ENCODE data around the gene UBE3A. TPM values are rescaled to one million over a fixed set of nuclear protein-coding genes. Genes with fewer than 3 reads are reported as not detected.

Gene UBE3A
- total RNA-seq, 2 experiments from 2014 or later, result 87.7 to 92.2 TPM

GRCh38 chr15:25436707-25437106 is 2.1 kb downstream of the UBE3A start:
- POLR2A ChIA-PET, result no interaction called here
- Mint-ChIP-seq H3K4me3 (peak overlapping the region; percentile 92), H3K36me3 (ENCODE audit: low read depth) (peaks cover 33% of the 10 kb centered on the region), H3K4me1 (ENCODE audit: low read depth) (peaks cover 30% of the 10 kb centered on the region), H3K9me3 (ENCODE audit: insufficient read depth) (no peaks in the 10 kb centered on the region), H3K27me3 (ENCODE audit: low read depth) (no peaks in the 10 kb centered on the region), H3K27ac (no peak overlapping the region)
- no peak for ATAC-seq
- DNase-seq, result no peak
- CTCF ChIA-PET, result interaction anchor here (1.0 kb wide), 1 partner anchor 13 kb away, joined by 4 read pairs; no protein-coding TSS in a partner anchor

DNA sequence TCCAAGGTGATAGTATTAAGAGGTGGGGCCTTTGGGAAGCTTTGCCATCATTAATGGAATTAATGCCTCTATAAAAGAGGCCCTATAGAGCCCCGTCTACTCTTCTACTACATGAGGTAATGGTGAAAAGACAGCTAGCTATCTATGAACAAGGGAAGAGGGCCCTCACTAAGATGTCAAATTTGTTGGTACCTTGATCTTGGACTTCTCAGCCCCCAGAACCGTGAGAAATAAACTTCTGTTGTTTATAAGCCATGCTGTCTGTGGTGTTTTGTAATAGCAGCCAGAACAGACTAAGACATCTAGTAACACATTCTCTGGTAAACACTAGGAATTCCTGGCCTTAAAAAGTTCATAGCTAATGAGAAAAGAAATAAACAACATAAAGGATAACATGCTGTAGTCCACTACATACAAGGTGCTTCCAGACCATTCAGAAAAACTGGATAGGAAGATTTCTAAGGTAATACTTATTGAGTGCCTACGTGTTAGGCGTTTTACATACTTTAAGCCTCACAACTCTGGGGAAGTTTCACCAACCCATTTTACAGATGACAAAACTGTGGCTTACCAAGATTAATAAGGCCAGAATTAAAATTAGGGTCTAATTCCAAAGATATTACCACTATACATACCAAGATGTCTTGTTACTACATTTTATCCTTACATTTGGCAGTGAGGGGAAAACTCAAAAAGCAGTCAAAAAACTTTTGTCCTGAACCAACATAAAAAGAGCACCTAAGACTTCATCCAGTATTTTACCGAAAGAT is 3.2 kb downstream of the UBE3A start:
- Mint-ChIP-seq H3K27me3 (ENCODE audit: low read depth) (no peaks in the 10 kb centered on the region), H3K4me3 (no peak overlapping the region), H3K9me3 (ENCODE audit: insufficient read depth) (no peaks in the 10 kb centered on the region), H3K4me1 (ENCODE audit: low read depth) (peaks cover 31% of the 10 kb centered on the region), H3K36me3 (ENCODE audit: low read depth) (peaks cover 38% of the 10 kb centered on the region), H3K27ac (no peak overlapping the region)
- CTCF ChIA-PET, result interaction anchor here (1.3 kb wide), 1 partner anchor 9 kb away, joined by 4 read pairs; no protein-coding TSS in a partner anchor
- POLR2A ChIA-PET, result no interaction called here
- no peak for DNase-seq
- no peak for ATAC-seq

GRCh38 chr15:25433118-25433865 is 5.5 kb downstream of the UBE3A start:
- no peak for ATAC-seq
- peaks cover 33% of the 10 kb centered on the region for H3K4me1 Mint-ChIP-seq (ENCODE audit: low read depth)
- H3K36me3 Mint-ChIP-seq (ENCODE audit: low read depth), result peaks cover 42% of the 10 kb centered on the region
- H3K9me3 Mint-ChIP-seq (ENCODE audit: insufficient read depth), result no peaks in the 10 kb centered on the region
- H3K27ac Mint-ChIP-seq, result no peak overlapping the region
- H3K4me3 Mint-ChIP-seq, result no peak overlapping the region
- DNase-seq, result no peak
- CTCF ChIA-PET, result interaction anchor here (0.7 kb wide), 1 partner anchor 11 kb away, joined by 3 read pairs; no protein-coding TSS in a partner anchor
- POLR2A ChIA-PET, result no interaction called here
- H3K27me3 Mint-ChIP-seq (ENCODE audit: low read depth), result no peaks in the 10 kb centered on the region

DNA sequence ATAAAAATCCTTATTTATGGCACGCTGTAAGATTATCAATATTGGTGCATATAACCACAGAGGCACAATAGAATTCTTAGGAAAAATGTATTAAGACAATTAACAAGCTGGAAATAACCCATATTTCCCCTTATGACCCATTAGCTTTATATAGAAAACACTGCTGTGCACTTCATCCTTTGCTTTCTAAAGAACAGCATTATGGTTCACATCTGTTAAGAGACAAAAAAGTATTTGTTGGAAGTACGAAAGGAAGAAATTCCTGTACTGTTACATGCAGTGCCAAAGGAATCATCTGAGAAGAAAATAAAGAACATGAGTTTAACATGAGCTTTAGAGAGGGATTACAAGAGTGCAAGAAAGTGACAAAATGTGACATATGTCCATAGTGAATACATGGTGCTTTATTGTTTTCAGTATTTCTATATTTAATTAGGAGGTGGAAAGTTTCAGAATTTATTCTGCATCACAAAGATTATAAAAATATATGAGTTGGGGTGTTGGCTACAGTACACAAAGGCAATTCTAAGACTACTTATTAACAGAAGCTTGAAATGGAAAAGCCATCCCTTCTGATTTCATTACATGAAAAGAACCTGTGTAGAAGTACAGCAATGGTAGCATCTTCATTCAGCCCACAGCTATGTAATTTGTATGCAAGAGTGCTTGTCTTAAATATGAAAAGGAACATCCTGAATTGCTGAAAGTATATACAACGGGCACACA is 6.8 kb downstream of the UBE3A start:
- Mint-ChIP-seq H3K9me3 (ENCODE audit: insufficient read depth) (no peaks in the 10 kb centered on the region), H3K27me3 (ENCODE audit: low read depth) (no peaks in the 10 kb centered on the region), H3K4me1 (ENCODE audit: low read depth) (peaks cover 35% of the 10 kb centered on the region), H3K36me3 (ENCODE audit: low read depth) (peaks cover 45% of the 10 kb centered on the region), H3K4me3 (no peak overlapping the region), H3K27ac (no peak overlapping the region)
- ChIA-PET POLR2A (interaction anchor here (1.0 kb wide), 1 partner anchor 21 kb away, joined by 4 read pairs; no protein-coding TSS in a partner anchor), CTCF (no interaction called here)
- no peak for DNase-seq
- ATAC-seq, result no peak

DNA sequence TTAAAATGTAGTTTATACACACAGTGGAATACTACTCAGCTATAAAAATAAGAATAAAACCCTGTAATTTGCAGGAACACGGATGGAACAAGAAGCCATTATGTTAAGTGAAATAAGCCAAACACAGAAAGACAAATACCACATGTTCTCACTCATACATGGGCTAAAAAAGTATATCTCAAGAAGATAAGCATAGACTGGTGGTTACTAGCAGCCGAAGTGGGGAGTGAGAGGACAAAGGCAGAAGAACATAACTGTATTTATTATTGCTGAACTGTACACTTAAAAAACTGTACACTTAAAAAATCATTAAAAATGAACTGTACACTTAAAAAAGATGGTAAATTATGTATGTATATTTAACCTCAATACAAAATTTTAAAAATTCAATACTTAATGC is 11.0 kb downstream of the UBE3A start:
- ATAC-seq (no peak), DNase-seq (no peak)
- H3K4me3 Mint-ChIP-seq, result no peak overlapping the region
- H3K9me3 Mint-ChIP-seq (ENCODE audit: insufficient read depth), result no peaks in the 10 kb centered on the region
- no peaks in the 10 kb centered on the region for H3K27me3 Mint-ChIP-seq (ENCODE audit: low read depth)
- ChIA-PET POLR2A (no interaction called here), CTCF (no interaction called here)
- peaks cover 45% of the 10 kb centered on the region for H3K36me3 Mint-ChIP-seq (ENCODE audit: low read depth)
- peaks cover 20% of the 10 kb centered on the region for H3K4me1 Mint-ChIP-seq (ENCODE audit: low read depth)
- H3K27ac Mint-ChIP-seq, result no peak overlapping the region

DNA sequence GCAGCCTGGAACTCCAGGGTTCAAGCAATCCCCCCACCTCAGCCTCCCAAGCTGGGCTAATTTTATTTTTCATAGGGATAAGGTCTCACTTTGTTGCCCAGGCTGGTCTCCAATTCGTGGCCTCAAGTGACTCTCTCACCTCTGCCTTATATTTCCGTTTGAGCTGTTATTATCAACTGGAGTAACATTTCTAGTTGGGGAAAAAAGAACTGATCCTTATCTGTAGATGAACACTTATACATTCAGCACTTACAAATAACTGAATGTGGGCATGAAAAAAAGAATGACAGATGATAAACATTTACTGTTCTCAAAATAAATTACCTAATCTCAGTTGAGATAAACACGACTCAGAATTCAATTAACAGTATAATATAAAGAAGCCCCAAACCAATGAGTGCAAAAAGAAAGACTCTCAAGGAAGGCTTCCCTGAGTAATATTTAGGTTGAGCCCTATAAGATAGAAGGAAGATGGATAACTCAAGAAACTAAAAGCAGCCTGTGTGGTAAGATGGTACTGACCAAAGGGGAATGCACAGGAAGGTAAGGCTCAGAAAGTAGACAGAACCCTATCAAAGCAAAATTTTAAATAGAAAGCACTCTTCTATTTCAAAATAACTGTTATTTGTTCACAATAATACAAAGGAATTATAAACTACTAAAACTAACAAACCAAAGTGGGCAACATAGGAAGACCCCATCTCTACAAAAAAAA is 11.8 kb downstream of the UBE3A start:
- CTCF ChIA-PET, result interaction anchor here (0.7 to 1.1 kb wide), 2 partner anchors 8 to 570 kb away, joined by 3 to 4 read pairs; no protein-coding TSS in a partner anchor
- no peak overlapping the region for H3K4me3 Mint-ChIP-seq
- ATAC-seq (no peak), DNase-seq (no peak)
- H3K36me3 Mint-ChIP-seq (ENCODE audit: low read depth), result peaks cover 42% of the 10 kb centered on the region
- H3K27me3 Mint-ChIP-seq (ENCODE audit: low read depth), result no peaks in the 10 kb centered on the region
- peaks cover 20% of the 10 kb centered on the region for H3K4me1 Mint-ChIP-seq (ENCODE audit: low read depth)
- POLR2A ChIA-PET, result no interaction called here
- no peaks in the 10 kb centered on the region for H3K9me3 Mint-ChIP-seq (ENCODE audit: insufficient read depth)
- H3K27ac Mint-ChIP-seq, result no peak overlapping the region

DNA sequence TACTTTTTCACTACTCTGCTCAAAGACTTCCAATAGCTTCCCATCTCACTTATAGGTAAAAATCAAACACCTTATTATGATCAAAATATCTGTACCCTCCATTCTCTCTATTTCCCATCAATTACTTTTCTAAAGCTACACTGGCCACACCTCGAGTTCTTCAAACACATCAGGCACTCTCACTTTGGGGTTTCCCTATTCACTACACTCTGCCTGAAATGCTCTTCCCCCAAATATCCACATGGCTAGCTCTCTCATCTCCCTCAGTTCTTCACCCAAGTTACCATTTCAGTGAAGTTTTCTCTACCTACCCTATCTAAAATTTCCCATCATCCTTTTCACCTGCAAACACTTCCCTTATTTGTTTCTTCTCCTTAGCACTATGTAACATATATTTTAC is 14.8 kb downstream of the UBE3A start:
- Mint-ChIP-seq H3K9me3 (ENCODE audit: insufficient read depth) (peaks cover 10% of the 10 kb centered on the region), H3K36me3 (ENCODE audit: low read depth) (peaks cover 55% of the 10 kb centered on the region), H3K27me3 (ENCODE audit: low read depth) (no peaks in the 10 kb centered on the region), H3K27ac (no peak overlapping the region), H3K4me3 (no peak overlapping the region), H3K4me1 (ENCODE audit: low read depth) (peaks cover 19% of the 10 kb centered on the region)
- DNase-seq (no peak), ATAC-seq (no peak)
- CTCF ChIA-PET, result interaction anchor here (0.9 kb wide), 1 partner anchor 13 kb away, joined by 4 read pairs; no protein-coding TSS in a partner anchor
- POLR2A ChIA-PET, result no interaction called here

GRCh38 chr15:25422021-25422420 is 16.8 kb downstream of the UBE3A start:
- peaks cover 17% of the 10 kb centered on the region for H3K4me1 Mint-ChIP-seq (ENCODE audit: low read depth)
- ChIA-PET POLR2A (no interaction called here), CTCF (interaction anchor here (1.2 kb wide), 1 partner anchor 12 kb away, joined by 3 read pairs; no protein-coding TSS in a partner anchor)
- no peak for ATAC-seq
- peaks cover 10% of the 10 kb centered on the region for H3K9me3 Mint-ChIP-seq (ENCODE audit: insufficient read depth)
- H3K27me3 Mint-ChIP-seq (ENCODE audit: low read depth), result no peaks in the 10 kb centered on the region
- DNase-seq, result no peak
- H3K36me3 Mint-ChIP-seq (ENCODE audit: low read depth), result peaks cover 63% of the 10 kb centered on the region
- H3K4me3 Mint-ChIP-seq, result no peak overlapping the region
- no peak overlapping the region for H3K27ac Mint-ChIP-seq

DNA sequence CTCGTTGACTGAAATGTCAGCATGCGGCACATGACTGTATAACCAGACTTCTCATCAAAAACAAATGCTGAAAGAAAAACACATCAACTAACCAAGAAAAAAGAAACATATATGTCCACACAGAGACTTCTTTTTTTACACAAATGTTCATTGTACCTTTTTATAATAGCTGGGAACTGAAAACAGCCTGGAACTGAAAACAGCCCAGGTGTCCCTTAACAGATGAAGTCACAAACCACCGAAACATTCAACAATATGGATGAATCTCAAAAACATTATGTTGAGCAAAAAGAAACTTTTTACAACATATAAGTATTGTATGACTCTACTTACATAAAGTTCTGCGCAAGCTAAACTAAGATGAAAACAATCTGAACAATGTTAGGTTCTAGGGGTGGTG is 20.6 kb downstream of the UBE3A start:
- no peak overlapping the region for H3K27ac Mint-ChIP-seq
- peaks cover 69% of the 10 kb centered on the region for H3K36me3 Mint-ChIP-seq (ENCODE audit: low read depth)
- H3K9me3 Mint-ChIP-seq (ENCODE audit: insufficient read depth), result peaks cover 19% of the 10 kb centered on the region
- H3K27me3 Mint-ChIP-seq (ENCODE audit: low read depth), result no peaks in the 10 kb centered on the region
- H3K4me3 Mint-ChIP-seq, result no peak overlapping the region
- DNase-seq, result no peak
- POLR2A ChIA-PET, result no interaction called here
- CTCF ChIA-PET, result no interaction called here
- ATAC-seq, result no peak
- H3K4me1 Mint-ChIP-seq (ENCODE audit: low read depth), result peaks cover 18% of the 10 kb centered on the region

DNA sequence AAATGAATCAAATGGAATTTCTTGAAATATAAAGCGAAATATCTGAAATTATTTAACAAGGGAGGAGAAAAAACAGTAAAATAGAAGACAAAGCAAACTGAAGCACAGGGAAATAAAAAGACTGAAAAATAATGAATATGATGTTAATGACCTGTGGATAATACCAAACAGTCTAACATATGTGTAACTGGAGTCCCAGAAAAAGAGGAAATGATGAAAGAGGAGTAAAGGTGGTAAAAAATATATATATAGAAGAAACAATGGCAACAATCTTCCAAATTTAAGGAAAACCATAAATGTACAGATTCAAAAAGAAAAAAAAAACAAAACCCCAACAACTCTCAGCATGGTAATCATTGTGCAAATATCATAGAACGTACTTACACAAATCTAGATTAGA is 21.2 kb downstream of the UBE3A start:
- Mint-ChIP-seq H3K9me3 (ENCODE audit: insufficient read depth) (peaks cover 19% of the 10 kb centered on the region), H3K36me3 (ENCODE audit: low read depth) (peaks cover 74% of the 10 kb centered on the region), H3K4me1 (ENCODE audit: low read depth) (peaks cover 18% of the 10 kb centered on the region), H3K27ac (no peak overlapping the region), H3K27me3 (ENCODE audit: low read depth) (no peaks in the 10 kb centered on the region), H3K4me3 (no peak overlapping the region)
- no peak for DNase-seq
- ATAC-seq, result no peak
- ChIA-PET CTCF (no interaction called here), POLR2A (no interaction called here)

GRCh38 chr15:25416693-25417092 is 22.1 kb downstream of the UBE3A start:
- Mint-ChIP-seq H3K4me1 (ENCODE audit: low read depth) (peaks cover 18% of the 10 kb centered on the region), H3K36me3 (ENCODE audit: low read depth) (peaks cover 68% of the 10 kb centered on the region), H3K9me3 (ENCODE audit: insufficient read depth) (peaks cover 22% of the 10 kb centered on the region), H3K27ac (no peak overlapping the region), H3K4me3 (no peak overlapping the region), H3K27me3 (ENCODE audit: low read depth) (no peaks in the 10 kb centered on the region)
- ATAC-seq (no peak), DNase-seq (no peak)
- ChIA-PET POLR2A (no interaction called here), CTCF (interaction anchor here (1.0 to 1.4 kb wide), 2 partner anchors 10 to 13 kb away, joined by 3 to 5 read pairs; no protein-coding TSS in a partner anchor)

Data from activated CD8-positive, alpha-beta T cell treated with anti-CD3 and anti-CD28 coated beads, Interleukin-2, amount 10 ng/mL, durations not matched to agents 7 days and 5 days (primary cell).